ENCODE measurements around the gene FOLR3.

DNA sequence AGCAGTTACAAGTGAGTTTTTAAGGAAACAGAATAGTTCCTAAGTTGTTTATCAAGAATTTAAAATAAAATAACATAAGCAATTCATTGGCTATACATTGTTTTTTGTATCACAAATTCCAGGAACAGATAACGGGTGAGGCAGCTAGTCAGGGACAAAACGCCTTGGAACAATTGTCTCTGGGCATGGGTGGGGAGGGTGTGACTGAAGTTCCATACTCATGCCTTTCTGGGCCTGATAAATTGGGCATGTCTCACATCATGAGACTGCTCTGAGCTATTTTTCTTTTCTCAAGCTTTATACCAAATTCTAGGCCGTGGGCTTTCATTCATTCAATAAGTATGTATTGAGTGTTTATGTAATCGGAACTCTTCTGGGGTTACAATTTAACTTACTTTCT, 21.6 kb downstream of the FOLR3 start:
- TF ChIP-seq, protein P1, sequence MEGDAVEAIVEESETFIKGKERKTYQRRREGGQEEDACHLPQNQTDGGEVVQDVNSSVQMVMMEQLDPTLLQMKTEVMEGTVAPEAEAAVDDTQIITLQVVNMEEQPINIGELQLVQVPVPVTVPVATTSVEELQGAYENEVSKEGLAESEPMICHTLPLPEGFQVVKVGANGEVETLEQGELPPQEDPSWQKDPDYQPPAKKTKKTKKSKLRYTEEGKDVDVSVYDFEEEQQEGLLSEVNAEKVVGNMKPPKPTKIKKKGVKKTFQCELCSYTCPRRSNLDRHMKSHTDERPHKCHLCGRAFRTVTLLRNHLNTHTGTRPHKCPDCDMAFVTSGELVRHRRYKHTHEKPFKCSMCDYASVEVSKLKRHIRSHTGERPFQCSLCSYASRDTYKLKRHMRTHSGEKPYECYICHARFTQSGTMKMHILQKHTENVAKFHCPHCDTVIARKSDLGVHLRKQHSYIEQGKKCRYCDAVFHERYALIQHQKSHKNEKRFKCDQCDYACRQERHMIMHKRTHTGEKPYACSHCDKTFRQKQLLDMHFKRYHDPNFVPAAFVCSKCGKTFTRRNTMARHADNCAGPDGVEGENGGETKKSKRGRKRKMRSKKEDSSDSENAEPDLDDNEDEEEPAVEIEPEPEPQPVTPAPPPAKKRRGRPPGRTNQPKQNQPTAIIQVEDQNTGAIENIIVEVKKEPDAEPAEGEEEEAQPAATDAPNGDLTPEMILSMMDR (conservative IDR thresholded peaks at IDR 0.05; ENCODE audit: low read length): no peak
- no peak for TF ChIP-seq EZH2phosphoT487 (IDR thresholded peaks at IDR 0.05; ENCODE audit: borderline replicate concordance, low read depth, low read length)
